Measurements from ENCODE around the gene COBLL1.

Gene COBLL1

GRCh38 chr2:164852086-164852485, 10.5 kb upstream of the COBLL1 start:
- no peak for DNase-seq (ENCODE audit: low spot score)

- peak; percentile 26 for DNase-seq (ENCODE audit: low spot score)
Measured at GRCh38 chr2:164850235-164850634, 8.6 kb upstream of the COBLL1 start.

- no peak for DNase-seq (ENCODE audit: low spot score)
Measured at GRCh38 chr2:164849506-164849905, 7.9 kb upstream of the COBLL1 start.

GRCh38 chr2:164847981-164848741, 6.5 kb upstream of the COBLL1 start:
- DNase-seq (ENCODE audit: low spot score): no peak

- DNase-seq (ENCODE audit: low spot score): no peak
Measured at GRCh38 chr2:164847291-164847690, 5.7 kb upstream of the COBLL1 start.

GRCh38 chr2:164846276-164846675, 4.7 kb upstream of the COBLL1 start:
- DNase-seq (ENCODE audit: low spot score): no peak

GRCh38 chr2:164843346-164843911, 1.8 kb upstream of the COBLL1 start:
- peak; percentile 76 for DNase-seq (ENCODE audit: low spot score)

- DNase-seq (ENCODE audit: low spot score): no peak
Measured at GRCh38 chr2:164842624-164842966, 972 bp upstream of the COBLL1 start.

- peak; percentile 80 for DNase-seq (ENCODE audit: low spot score)
Measured at GRCh38 chr2:164840930-164841718, 499 bp downstream of the COBLL1 start.

- DNase-seq (ENCODE audit: low spot score): peak; percentile 70
Measured at GRCh38 chr2:164840458-164840929, 1.1 kb downstream of the COBLL1 start.

GRCh38 chr2:164839914-164840457, 1.6 kb downstream of the COBLL1 start:
- DNase-seq (ENCODE audit: low spot score): peak; percentile 78

GRCh38 chr2:164837807-164838206, 3.8 kb downstream of the COBLL1 start:
- DNase-seq (ENCODE audit: low spot score): no peak

GRCh38 chr2:164836907-164837306, 4.7 kb downstream of the COBLL1 start:
- DNase-seq (ENCODE audit: low spot score): no peak

- DNase-seq (ENCODE audit: low spot score): no peak
Measured at GRCh38 chr2:164835302-164835701, 6.3 kb downstream of the COBLL1 start.

GRCh38 chr2:164831887-164832286, 9.7 kb downstream of the COBLL1 start:
- DNase-seq (ENCODE audit: low spot score): no peak

GRCh38 chr2:164831180-164831579, 10.4 kb downstream of the COBLL1 start:
- DNase-seq (ENCODE audit: low spot score): no peak

GRCh38 chr2:164826293-164827243, 15.1 kb downstream of the COBLL1 start:
- peak; percentile 48 for DNase-seq (ENCODE audit: low spot score)

GRCh38 chr2:164824872-164825271, 16.8 kb downstream of the COBLL1 start:
- DNase-seq (ENCODE audit: low spot score): peak; percentile 71

- DNase-seq (ENCODE audit: low spot score): no peak
Measured at GRCh38 chr2:164823126-164823525, 18.5 kb downstream of the COBLL1 start.

- DNase-seq (ENCODE audit: low spot score): no peak
Measured at GRCh38 chr2:164821338-164821737, 20.3 kb downstream of the COBLL1 start.
